IMR-90 (cell line): Measurements from ENCODE around the gene L3MBTL2.

Experiments used
- CEBPB ChIP-seq: IDR thresholded peaks from 2 replicates; pipeline ENCODE4 v1.6.1; 2012; ENCODE audit warnings: low read depth, low read length, improper control_type of control experiment
- CTCF ChIP-seq: conservative IDR thresholded peaks from 2 replicates; pipeline ENCODE4 v1.5.1; 2012; ENCODE audit warnings: mild to moderate bottlenecking, low read depth, low read length, improper control_type of control experiment
- ELK1 ChIP-seq: fragments of 150-350 bp; IDR thresholded peaks from 2 replicates; pipeline ENCODE4 v1.6.1; 2016; ENCODE audit warnings: low read depth, mild to moderate bottlenecking, low read length, moderate library complexity, borderline replicate concordance
- FOS ChIP-seq: fragments of 150-350 bp; IDR thresholded peaks from 2 replicates; pipeline ENCODE4 v1.6.1; 2016; ENCODE audit warnings: low read depth, low read length
- MAZ ChIP-seq: IDR thresholded peaks from 2 replicates; pipeline ENCODE4 v1.6.1; 2012; ENCODE audit warnings: low read depth, mild to moderate bottlenecking, low read length, improper control_type of control experiment, moderate library complexity, borderline replicate concordance
- POLR2A ChIP-seq: IDR thresholded peaks from 2 replicates; pipeline ENCODE4 v1.6.1; 2012; ENCODE audit warnings: mild to moderate bottlenecking, low read depth, low read length
- RAD21 ChIP-seq: IDR thresholded peaks from 2 replicates; pipeline ENCODE4 v1.6.1; 2012; ENCODE audit warnings: low read length, improper control_type of control experiment
- SMC3 ChIP-seq: fragments of 150-350 bp; IDR thresholded peaks from 2 replicates; pipeline ENCODE4 v1.6.1; 2016; ENCODE audit warnings: low read depth, mild to moderate bottlenecking, antibody characterized with exemption, low read length, moderate library complexity
- USF2 ChIP-seq: fragments of 150-350 bp; IDR thresholded peaks from 2 replicates; pipeline ENCODE4 v1.6.1; 2017; ENCODE audit warnings: mild to moderate bottlenecking, antibody characterized with exemption, low read length, low read depth

- TF ChIP-seq POLR2A (no peak), CTCF (no peak), USF2 (no peak), ELK1 (no peak), CEBPB (no peak; the same call in 1 of the 2 replicates), RAD21 (no peak), MAZ (no peak), SMC3 (no peak), FOS (no peak)
These were observed 23.5 kb upstream of the L3MBTL2 start for GRCh38 chr22:41181349-41182241.
